HFF-Myc (cell line): ENCODE data around the gene PYGL.

Experiments used
- DNase-seq: peaks from one replicate; pipeline ENCODE4 v3.0.0-alpha.2; 2011; ENCODE audit warnings: low read depth; ENCODE audit errors: extremely low read depth
- H3K4me3 ChIP-seq: replicated peaks from 2 replicates; pipeline ENCODE4 v1.5.1; 2011; ENCODE audit warnings: low read depth, mild to moderate bottlenecking, control low read depth, low read length
- TF ChIP-seq, protein P1 (sequence below): IDR thresholded peaks from 2 replicates; pipeline ENCODE4 v1.5.1; 2012; ENCODE audit warnings: mild to moderate bottlenecking, low read depth, low read length, control low read depth; ENCODE audit errors: missing control alignments

The PYGL gene

DNA sequence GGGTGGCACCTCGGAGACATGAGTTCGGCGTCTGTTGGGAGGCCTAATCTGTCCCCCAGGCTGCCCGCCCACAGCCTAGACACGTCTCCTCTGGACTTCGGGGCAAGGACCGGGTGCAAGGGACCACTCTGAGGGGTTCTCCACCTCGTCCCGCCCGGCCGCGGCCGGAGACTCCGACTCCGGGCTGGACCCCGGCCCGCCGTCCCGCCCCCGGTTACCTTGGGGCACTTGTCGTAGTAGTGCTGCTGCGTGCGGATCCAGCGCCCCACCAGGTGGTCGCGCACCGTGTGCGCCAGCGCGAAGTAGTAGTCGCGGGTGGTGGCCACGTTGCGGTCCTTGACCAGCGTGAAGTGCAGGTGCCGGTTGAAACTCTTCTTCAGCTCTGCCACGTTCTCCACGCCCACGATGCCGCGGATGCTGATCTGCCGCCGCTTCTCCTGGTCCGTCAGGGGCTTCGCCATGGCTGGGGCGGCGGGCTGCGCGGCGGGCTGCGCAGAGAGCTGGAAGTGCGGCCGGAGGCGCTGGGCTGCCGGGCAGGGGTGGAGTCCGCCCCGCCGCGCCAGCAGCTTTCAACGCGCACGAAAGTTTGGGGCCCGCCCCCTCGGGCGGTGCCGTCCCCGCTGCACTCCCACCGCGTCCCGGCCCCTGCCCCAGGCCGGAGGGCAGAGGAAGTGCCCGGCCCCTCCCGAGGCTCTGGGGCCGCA, at the start of gene PYGL:
Gene PYGL (minus strand): TSS at position 541 of the 704 bp plus-strand sequence. CDS start 80 bp downstream, at position 461.
- no peak for DNase-seq
- TF ChIP-seq, protein P1, sequence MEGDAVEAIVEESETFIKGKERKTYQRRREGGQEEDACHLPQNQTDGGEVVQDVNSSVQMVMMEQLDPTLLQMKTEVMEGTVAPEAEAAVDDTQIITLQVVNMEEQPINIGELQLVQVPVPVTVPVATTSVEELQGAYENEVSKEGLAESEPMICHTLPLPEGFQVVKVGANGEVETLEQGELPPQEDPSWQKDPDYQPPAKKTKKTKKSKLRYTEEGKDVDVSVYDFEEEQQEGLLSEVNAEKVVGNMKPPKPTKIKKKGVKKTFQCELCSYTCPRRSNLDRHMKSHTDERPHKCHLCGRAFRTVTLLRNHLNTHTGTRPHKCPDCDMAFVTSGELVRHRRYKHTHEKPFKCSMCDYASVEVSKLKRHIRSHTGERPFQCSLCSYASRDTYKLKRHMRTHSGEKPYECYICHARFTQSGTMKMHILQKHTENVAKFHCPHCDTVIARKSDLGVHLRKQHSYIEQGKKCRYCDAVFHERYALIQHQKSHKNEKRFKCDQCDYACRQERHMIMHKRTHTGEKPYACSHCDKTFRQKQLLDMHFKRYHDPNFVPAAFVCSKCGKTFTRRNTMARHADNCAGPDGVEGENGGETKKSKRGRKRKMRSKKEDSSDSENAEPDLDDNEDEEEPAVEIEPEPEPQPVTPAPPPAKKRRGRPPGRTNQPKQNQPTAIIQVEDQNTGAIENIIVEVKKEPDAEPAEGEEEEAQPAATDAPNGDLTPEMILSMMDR = no peak
- H3K4me3 ChIP-seq = peak within 1 kb of the TSS; percentile 94

DNA sequence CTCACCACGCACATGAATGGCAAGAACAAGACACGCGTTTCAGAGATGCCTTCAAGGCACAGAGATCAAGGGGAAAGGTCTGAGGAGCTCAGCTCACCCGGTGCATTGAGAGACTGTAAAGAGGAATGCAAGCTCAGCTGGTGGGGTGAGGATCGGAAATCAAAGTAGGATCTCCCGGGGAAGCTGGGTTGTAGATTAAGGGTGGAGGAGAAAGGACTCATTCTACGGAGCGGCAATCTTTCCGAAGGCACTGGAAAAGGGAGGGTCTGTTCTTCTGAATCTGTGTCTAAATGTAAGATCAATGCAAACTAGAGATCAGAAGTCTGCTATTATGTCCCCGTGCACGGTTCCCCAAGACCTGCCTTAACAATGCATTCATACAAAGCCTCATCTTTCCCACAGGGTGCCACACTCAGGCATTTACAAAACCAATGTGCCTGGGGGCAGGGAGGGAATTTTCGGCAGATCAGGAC, 41.6 kb upstream of the PYGL start:
- TF ChIP-seq, protein P1 = no peak
- DNase-seq = no peak
- no peak overlapping the region for H3K4me3 ChIP-seq

DNA sequence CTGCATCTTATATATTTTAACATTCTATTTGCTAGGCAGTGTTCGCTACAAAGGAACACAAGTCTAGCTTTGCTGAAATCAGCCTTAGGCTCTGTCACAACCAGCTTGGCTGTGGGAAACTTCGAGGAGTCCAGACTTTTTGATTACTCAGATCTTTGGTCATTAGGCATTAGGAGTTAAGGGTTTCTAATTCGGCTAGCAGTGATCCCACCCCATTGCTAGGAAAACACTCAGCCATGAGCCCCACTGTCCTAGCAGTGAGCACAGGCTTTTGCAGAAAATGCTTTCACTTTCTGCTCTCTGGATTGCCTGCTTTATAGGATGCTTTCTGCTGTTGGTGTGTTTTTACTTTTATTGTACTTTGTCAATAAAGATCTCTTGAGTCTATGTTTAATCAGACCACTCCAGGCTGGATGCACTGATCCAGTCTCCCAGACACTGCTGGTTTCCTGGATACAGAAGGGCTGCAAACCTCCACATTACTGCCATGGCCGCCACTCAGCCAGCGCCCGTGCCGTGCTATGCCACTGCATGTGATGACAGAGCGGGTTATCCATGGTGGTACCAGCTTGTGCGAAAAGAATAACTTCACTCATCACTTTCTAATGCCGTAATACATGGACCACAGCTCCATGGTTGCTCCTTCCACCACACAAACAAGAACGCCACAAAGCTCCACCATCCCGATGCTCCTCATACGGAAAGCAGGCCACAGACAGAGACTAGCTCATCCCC, 41.0 kb upstream of the PYGL start:
- H3K4me3 ChIP-seq = no peak overlapping the region
- TF ChIP-seq, protein P1 = no peak
- no peak for DNase-seq

DNA sequence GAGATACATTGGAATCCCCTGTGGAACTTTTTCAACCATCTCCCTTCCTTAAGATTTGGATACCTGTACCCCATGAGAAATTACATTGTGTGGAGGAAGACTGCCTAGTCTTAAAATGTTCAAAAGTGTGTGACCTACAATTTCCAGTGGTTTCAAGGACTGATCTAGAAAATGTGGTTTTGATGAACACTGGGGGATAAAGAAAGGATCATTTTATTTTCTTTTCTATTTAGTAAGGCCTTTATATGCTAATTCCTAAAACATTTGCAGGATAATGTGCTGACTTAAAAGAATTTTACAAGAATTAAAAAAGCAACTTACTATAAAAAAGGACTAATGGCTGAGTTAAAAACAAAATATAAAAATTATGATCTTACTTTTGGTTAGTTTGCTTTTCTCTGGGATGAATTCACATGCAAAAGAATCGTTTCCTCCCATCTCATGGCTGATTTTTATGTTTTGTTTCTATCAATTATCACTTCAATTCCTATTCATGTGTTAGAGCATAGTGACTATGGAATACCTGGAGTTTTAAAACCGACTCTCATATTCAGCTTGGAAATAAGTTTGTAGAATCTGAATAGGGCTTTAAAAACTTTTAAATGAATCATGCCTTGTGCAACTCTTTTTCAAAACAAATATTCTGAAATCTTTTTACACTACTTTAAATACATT, 39.9 kb upstream of the PYGL start:
- DNase-seq = no peak
- H3K4me3 ChIP-seq = no peak overlapping the region
- TF ChIP-seq, protein P1 = no peak

DNA sequence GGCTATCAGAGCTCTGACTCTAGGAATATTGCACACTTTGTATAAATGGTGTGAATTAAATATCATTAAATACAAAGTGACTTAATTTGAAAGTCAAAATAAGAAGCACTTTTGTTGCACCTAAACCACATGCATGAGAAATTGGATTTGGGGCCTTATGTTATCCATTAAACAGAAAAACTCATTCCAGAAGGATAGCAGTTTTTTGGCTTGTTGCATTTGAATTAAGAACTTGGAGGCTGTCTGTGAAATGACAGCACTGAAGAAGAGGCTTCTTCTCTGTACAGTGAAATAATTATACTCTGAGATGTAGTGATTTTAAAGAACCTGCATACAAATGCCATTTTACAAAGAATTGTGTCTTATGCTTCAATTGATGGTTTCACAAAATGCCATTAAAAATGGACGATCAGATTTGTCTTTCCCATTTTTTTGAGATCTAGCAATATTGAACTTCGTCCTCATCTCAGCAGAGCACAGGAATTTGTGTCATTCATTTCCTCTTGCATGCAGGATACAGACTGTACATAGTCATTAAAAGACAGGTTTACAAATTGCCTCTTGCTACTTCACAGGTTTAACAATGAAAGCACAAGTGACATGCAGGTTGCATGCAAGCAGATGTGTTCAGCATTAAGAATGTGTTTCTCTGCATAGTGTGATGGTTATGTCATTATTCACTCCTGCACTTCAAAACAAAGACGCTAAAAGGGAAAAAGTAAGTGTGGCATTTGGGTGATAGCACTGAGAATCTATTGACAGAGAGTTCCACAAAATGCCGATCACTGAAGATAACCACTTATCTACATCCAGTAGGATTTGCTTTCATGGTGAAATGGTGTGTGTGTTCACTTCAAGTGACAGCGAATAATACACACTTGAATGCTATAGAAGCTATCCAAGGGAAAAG, 35.9 kb upstream of the PYGL start:
- no peak overlapping the region for H3K4me3 ChIP-seq
- no peak for DNase-seq
- TF ChIP-seq, protein P1 = no peak

DNA sequence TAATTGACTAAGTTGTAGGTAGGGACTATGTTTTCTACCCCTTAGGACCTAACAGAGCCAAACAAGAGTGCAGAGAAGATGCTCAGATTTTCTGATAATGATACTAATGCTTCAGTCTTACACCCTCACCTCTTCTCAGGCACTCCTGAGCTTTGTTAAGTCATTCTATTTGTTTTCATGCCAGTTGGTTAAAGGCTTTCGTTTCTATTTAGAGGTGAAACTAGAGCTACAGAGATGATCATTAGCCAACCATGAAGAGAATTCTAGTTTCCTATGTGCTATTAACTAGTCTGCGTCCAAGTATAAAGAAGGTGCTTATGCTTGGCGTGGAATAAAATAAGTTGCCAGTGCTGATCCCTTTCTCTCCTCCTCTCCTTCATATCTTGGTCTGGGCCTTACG, 34.6 kb upstream of the PYGL start:
- no peak overlapping the region for H3K4me3 ChIP-seq
- no peak for DNase-seq
- TF ChIP-seq, protein P1 = no peak
